GM12891 (cell line): ENCODE results near the gene CLRN3.

Source experiments
- PAX5 ChIP-seq: IDR thresholded peaks from 2 replicates; pipeline ENCODE4 v1.6.1; 2011; ENCODE audit warnings: low read length, moderate library complexity, mild to moderate bottlenecking; ENCODE audit not compliant: insufficient read depth, severe bottlenecking
- POLR2A ChIP-seq: IDR thresholded peaks from 2 replicates; pipeline ENCODE4 v1.6.1; 2011; ENCODE audit warnings: low read depth, low read length, control low read depth
- POLR2AphosphoS5 ChIP-seq: IDR thresholded peaks from 2 replicates; pipeline ENCODE4 v1.6.1; 2011; ENCODE audit warnings: low read depth, low read length, control low read depth

DNA sequence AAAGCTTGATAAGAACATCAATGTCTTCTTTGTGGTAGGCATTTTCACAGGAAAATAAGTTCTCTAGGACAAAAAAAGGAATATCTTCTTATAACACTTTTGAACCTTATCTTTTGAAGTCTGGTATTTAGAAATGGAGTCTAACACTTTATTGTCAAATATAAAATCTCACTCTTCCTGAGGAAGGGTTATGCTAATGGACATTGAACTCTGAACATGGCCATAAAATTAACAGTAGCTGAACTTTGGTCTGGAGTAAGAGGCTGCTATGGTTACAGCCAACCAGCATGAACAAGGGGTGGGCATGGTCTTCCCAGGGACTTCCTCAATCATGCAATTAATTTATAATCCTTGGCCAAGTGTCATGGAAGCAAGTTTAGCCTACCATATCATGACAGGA, at the start of gene CLRN3:
- TF ChIP-seq POLR2AphosphoS5: no peak
- TF ChIP-seq POLR2A: no peak
- TF ChIP-seq PAX5: no peak
